ENCODE results near the gene EXO5.
"Not testable (repeated sequence)": the region's sequence is repeated elsewhere in the genome, so short reads cannot be mapped to it uniquely, and the experiment has no call there.

The EXO5 gene

DNA sequence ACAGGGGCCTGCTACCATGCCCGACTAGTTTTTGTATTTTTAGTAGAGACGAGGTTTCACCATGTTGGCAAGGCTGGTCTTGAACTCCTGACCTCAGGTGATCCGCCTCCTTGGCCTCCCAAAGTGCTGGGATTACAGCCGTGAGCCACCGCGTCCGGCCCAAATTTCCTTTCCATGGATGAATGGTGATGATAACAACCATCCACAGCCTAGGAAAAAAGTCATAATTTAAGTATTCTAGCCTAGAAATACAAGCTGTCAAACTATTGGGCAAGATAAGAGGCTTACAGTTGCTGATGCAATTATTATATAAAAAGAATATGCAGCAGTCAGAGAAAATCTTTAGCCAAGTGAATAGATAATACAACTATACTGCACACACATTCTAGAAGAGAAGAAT is 46.2 kb downstream of the EXO5 start:
- not testable (repeated sequence) for DNase-seq

DNA sequence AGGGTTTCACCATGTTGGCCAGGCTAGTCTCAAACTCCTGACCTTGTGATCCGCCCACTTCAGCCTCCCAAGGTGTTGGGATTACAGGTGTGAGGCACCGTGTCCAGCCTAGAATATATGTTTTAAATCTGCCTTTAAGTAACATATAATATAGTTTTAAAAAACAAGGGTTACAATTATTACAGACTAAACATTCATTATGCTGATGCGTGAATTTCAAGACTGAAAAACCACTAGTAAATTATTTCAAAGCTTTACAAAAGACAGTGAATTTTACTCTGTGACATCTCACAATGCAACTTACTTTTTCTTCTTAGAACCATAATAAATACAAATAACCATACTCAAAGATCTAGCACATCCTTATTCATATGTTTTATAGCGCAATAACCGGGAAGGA is 47.6 kb downstream of the EXO5 start:
- no peak for DNase-seq

DNA sequence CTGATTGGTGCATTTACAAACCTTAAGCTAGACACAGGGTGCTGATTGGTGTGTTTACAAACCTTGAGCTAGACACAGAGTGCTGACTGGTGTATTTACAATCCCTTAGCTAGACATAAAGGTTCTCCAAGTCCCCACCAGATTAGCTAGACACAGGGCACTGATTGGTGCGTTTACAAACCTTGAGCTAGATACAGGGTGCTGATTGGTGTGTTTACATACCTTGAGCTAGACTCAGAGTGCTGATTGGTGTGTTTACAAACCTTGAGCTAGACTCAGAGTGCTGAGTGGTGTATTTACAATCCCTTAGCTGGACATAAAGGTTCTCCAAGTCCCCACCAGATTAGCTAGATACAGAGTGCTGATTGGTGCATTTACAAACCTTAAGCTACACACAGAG is 49.7 kb downstream of the EXO5 start:
- DNase-seq: not testable (repeated sequence)

DNA sequence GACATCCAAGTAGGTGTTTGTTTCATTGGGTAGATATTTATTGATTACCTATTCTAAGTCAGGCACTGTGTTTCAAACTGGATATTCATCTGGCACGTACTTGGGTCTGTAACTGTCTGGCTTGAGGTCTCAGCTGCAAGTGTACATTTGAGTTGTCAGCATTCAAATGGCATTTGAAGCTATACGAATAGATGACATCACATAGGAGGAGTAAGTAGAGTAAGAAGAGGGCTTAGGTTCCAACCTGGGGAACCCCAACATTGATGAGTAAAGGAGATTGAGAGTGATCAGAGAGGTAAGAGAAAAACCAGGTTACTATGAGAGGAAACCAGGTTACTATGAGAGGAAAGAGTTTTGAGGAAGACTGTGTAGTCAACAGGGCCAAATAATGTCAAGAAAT is 53.6 kb downstream of the EXO5 start:
- DNase-seq: no peak

DNA sequence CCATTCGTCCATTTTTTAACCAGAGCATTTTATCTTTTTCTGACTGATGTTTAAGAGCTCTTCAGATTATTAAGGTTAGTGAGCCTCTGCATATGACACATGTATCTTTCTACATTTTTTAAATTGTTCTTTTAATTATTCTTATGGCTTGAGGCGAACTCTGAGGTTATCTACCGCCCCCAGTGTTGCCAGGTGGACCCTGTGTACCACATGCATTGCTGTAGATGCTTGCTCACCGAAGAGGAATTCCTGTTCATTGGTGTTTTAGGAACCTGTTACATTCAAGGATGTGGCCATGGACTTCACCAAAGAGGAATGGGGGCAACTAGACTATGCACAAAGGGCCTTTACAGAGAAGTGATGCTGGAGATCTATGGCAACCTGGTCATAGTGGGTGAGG is 54.7 kb downstream of the EXO5 start:
- no peak for DNase-seq

DNA sequence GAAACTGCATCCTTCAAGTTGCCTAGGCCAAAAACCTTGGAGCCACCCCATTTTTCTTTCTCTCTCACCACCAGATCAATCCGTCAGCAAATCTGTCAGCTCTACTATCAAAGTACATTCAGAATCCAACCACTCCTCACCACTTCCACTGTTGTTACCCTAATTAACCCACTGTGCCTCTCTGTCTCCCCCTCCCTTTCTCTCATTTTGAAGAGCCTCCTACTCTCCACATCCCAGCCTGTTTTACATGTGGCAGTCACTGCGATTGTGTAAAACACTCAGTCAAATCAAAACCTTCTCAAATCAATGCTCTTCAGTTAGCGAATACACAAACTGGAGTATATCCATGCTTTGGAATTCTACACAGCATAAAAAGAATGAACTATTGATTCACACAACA is 55.9 kb downstream of the EXO5 start:
- DNase-seq: no peak

DNA sequence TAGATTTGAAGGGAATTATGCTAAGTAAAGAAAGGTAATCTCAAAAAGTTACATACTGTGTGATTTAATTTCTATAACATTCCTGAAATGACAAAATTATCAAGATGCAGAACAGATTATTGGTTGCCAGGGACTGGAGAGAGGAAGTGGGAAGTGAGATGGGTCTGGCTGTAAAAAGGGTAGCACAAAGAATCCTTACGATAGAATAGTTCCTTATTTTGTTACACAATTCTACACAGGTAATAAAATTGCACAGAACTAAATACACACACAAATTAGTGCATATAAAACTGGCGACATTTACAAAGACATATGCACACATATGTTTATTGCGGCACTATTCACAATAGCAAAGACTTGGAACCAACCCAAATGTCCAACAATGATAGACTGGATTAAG is 56.3 kb downstream of the EXO5 start:
- no peak for DNase-seq

Measured in activated T-cell treated with anti-CD3 and anti-CD28 coated beads, Interleukin-2, amount 50 U/mL, for 1 hour (primary cell).